Tibial nerve (tissue), 4 donors: ENCODE measurements around the gene CCIN.

Source experiments
- EP300 ChIP-seq, 2 donors: sonication (generic); formaldehyde crosslinking; IDR thresholded peaks; one replicate each; pipeline ENCODE4 v1.6.1; 2017; ENCODE audit warnings: antibody characterized with exemption in 2 of 2, mild to moderate bottlenecking in 1 of 2
- POLR2A ChIP-seq, 2 donors: fragments of 450-650 bp; IDR thresholded peaks; one replicate each; pipeline ENCODE4 v1.6.1; 2017; ENCODE audit warnings: antibody characterized with exemption in 2 of 2, mild to moderate bottlenecking in 2 of 2, moderate library complexity in 2 of 2
- TF ChIP-seq, protein P1 (sequence below), 5 experiments: fragments of 200-600 bp in 3 of 5; fragments of 450-650 bp in 2 of 5; sonication (generic) in 3 of 5; IDR thresholded peaks; one replicate each; pipeline ENCODE4 v1.5.1; 2016 to 2019; ENCODE audit warnings: antibody characterized with exemption in 5 of 5, mild to moderate bottlenecking in 3 of 5, moderate library complexity in 2 of 5

DNA sequence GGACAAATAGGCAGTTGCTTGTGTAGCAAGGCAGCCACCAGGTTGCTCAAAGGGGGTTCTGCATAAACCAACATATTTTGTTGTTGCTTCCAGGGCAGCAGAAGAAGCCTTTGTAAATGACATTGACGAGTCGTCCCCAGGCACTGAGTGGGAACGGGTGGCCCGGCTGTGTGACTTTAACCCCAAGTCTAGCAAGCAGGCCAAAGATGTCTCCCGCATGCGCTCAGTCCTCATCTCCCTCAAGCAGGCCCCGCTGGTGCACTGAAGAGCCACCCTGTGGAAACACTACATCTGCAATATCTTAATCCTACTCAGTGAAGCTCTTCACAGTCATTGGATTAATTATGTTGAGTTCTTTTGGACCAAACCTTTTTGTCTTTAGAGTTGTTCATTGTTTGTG lies 42.3 kb downstream of the CCIN start:
- TF ChIP-seq, protein P1, sequence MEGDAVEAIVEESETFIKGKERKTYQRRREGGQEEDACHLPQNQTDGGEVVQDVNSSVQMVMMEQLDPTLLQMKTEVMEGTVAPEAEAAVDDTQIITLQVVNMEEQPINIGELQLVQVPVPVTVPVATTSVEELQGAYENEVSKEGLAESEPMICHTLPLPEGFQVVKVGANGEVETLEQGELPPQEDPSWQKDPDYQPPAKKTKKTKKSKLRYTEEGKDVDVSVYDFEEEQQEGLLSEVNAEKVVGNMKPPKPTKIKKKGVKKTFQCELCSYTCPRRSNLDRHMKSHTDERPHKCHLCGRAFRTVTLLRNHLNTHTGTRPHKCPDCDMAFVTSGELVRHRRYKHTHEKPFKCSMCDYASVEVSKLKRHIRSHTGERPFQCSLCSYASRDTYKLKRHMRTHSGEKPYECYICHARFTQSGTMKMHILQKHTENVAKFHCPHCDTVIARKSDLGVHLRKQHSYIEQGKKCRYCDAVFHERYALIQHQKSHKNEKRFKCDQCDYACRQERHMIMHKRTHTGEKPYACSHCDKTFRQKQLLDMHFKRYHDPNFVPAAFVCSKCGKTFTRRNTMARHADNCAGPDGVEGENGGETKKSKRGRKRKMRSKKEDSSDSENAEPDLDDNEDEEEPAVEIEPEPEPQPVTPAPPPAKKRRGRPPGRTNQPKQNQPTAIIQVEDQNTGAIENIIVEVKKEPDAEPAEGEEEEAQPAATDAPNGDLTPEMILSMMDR (IDR thresholded peaks at IDR 0.05): no peak
- TF ChIP-seq POLR2A (IDR thresholded peaks at IDR 0.05) (no peak), EP300 (IDR thresholded peaks at IDR 0.05) (no peak)
